GM19240 (cell line): ENCODE data around the gene STOM.

ENCODE experiments used
- DNase-seq: peaks from one replicate; pipeline ENCODE4 v3.0.0; 2011; ENCODE audit warnings: low spot score; ENCODE audit not compliant: insufficient read length

Gene STOM

DNA sequence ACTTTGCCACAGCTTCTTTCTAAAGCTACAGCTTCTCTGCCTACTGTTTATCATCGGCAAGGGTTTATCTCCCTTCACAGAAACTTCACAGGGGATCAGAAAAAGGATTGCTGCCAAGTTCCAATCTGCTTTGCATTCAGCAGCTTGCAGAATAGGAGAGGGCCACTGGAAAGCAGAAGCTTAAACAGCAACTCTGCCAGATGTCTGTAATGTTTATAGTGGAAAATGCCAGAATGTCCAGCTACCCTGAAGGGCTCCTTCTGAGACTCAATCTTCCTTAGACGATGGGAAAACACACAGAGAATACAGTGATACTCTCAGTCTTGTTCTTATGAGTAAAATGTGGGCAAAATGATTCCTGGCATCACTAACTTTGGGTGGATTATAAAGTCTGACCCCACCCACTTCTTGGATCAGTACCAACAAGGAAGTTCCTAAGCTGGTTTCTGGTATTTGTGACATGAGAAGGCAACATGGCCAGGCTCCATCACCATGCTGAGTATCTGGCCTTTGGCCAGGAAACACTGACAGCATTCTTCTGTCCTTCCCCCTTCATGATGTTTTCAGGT, 19.0 kb downstream of the STOM start:
- DNase-seq, result no peak

DNA sequence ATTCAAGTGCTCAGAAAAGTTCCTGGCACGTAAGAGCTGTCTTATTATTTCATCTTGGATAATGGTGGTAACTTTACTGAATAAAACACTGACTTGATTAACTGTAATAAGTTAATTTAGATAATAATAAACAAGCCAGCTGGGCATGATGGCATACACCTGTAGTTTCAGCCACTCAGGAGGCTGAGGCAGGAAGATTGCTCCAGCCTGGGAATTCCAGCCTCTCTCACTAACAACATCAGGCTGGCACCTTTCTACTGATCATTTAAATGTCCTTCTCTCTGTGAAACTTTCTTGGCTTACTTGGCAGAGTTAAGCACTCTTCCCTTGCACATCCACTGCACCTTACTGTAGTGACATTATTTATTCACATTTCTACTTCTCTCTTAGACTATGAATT, 20.0 kb downstream of the STOM start:
- DNase-seq, result no peak

DNA sequence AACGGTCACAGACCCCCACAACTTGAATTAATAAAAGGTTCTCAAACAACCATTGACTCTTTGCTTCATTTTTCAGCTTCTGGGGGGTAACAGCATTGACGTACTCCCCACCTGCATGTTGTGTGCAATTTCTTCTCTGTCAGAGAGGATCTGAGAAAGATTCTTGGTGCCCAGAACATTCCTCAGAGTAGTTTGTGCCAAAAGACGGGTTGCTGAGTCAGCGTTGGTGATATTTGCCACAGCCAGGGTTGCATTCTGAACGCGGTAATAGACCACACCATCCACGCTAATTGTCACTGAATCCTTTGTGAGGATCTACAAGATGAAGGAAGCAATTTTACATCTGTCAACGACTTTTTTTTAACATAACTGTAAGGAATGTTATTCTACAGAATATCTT, 21.0 kb downstream of the STOM start:
- DNase-seq, result no peak

DNA sequence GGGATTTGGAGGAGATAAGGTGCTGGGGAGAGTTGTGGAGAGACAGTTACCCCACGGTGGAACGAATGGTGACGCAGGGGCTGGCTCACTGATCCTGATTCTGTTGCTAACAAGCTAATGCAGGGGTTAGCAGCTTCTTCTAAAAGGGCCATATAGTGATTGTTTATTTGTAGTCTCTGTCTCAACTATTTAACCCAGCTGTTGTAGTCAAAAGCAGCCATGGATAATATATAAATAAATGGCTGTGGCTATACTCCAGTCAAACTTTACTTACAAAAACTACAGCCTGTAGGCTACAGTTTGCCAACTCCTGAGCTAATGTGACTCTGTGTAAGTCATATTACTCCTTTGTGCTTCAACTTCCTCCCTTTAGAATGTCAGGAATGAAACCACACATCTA, 21.8 kb downstream of the STOM start:
- no peak for DNase-seq

DNA sequence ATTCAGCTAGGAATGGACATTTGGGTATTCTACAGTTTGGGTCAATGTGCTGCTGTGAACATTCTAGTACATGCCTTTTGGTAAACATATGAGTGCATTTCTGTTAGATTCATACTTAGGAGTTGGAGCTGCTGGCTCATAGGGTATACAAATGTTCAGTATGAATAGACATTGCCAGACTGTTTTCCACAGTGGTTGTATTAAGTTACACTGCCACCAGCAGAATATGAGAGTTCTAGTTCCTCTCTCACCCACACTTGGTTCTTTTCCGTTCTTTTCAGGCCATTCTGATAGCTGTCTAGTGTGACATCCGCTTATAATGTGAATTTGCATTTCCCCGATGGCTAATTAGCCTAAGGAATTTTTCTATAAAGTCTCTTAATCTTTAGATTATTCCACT, 25.0 kb downstream of the STOM start:
- DNase-seq, result no peak

DNA sequence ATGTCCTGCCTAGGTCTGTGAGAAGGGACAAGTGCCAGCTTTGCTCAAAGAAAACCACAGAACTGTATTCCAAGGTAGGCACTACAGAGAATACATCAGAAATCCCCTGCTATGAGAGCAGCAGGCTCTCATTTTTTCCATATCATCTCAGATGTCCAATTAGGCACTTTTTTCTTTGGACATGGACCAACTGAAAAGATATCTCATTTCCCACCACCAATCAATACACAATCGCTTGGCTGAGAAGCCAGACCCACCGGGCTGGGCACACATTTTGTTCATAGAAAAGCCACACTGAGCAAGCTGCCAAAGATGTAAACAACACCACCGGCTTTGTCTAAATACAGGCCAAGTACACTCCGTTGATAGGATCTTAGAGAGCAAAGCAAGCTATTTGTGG, 25.9 kb downstream of the STOM start:
- DNase-seq, result no peak

DNA sequence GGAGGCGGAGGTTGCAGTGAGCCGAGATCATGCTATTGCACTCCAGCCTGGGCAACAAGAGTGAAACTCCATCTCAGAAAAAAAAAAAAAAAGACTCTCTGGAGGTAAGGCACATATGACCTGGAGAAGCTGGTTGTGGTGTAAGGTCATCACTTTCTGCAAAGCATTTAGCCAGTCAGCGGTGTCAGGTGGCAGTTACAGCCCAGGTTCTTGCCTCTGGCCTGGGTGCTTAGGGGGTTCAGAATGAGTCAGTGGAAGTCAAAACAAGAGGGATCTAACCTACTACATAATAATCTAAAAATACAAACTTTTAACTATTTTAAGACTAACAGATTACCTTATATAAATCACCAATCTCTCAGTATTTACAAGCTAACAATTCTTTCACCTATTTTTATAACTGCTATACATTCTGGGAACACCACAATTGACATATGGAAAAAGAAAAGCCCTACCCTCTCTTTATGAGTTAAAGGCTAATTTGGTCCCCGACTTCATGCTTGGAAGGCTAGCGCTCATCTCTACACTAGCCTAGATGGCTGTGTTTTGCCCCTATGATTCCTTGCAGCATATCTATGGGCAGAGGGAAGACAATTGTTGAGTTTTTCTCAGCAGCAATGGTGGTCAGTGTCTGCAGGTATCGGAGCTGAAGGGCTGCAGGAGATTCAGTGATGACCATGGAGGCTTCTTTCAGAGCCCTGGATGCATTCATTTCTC, 29.2 kb downstream of the STOM start:
- peak; percentile 51 for DNase-seq

DNA sequence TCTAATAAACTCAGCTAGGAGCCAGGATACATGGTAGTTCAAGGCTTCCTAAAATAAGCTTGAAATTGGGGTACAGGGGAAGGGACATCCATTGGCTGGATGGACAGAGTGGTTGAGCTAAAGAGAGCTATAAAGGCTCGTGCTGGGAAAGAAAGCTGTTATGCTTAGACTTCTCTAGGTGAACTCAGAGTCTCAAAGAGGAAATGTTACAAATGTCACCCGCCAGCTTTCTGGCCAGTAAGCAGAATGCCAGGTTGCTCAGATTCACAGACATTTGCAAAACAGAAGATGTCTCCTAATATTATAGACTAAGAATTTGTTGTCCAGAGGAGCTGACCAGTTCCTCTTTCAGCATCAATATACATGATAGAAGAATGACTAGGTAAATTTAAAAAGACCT, 30.6 kb downstream of the STOM start:
- DNase-seq, result no peak

DNA sequence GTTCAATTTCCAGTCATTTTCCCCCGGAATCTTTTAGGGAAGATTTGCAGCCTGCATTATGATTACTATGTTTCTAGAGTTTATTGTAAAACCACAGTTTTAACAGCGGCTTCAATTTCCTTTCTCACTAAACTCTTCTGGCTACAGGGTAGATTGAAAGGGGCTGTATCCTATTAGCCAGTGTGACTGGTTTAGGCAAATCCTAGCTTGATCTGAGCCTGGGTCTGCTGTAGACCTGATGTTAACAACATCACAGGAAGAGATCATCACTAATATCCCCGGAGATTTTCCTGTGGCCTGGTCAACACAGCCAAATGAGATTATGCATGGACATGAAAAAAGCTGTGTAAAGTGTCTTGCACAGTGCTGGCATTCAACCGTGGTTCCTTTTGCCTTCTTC, 33.4 kb downstream of the STOM start:
- DNase-seq, result no peak

DNA sequence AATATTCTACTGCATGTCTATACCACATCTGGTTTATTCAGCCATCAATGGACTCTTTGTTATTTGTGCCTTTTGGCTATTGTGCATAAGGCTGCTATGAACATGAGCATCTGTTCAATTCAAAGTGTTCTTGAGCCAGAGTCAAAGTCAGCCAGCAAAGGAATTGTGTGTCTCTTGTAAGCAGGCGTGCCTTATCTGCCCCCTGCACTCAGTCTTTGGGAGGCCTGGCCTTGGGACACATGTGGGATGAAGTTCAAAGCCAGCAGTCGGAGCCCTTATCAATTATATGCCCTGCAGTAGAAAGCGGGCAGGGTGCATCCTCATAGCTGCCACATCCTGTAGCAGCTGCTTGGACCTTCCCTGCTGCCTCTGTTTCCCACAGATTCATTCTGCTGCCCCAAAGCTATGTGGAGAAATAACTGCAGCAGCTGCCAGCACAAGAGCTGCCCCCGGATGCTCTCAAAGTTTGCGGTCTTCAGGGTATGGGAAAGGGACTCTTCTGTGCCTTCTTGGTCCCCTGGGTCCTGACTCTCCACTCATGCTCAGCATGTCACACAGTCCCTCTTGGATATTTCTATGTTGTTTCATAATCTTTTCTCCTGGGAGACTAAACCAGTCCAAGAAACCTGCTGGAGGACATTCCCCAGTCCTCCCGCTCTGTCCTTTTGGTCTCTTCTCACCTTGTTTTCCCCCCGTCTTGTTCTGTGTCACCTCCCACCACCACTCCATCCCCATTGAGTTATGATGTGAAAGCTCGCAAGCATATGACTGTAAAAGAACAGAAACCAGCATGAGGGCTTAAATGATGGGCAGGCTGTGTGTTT, 35.9 kb downstream of the STOM start:
- no peak for DNase-seq

DNA sequence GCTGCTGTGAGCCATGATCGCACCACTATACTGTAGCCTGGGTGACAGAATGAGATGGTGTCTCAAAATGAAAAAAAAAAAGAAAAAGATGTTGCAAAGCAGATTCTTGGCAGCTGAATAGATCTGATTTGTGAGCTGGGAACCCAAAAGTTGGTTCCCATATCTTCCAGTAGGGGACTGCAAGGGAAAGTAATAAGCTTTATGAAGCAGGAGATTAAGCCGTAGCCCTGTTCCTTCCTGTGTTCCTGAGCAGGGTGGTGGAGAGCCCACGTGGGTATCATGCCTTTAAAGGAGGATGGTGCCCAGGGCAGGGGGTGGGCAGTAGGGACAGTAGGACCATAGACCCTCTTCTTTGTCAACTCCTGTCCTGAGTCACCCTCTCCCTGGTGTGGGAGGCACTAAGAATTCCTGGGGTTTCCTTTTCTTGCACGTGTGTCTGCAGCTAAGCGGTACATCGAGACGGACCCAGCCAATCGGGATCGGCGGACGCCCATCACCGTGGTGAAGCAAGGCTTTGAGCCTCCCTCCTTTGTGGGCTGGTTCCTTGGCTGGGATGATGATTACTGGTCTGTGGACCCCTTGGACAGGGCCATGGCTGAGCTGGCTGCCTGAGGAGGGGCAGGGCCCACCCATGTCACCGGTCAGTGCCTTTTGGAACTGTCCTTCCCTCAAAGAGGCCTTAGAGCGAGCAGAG, 37.9 kb downstream of the STOM start:
- DNase-seq, result no peak

DNA sequence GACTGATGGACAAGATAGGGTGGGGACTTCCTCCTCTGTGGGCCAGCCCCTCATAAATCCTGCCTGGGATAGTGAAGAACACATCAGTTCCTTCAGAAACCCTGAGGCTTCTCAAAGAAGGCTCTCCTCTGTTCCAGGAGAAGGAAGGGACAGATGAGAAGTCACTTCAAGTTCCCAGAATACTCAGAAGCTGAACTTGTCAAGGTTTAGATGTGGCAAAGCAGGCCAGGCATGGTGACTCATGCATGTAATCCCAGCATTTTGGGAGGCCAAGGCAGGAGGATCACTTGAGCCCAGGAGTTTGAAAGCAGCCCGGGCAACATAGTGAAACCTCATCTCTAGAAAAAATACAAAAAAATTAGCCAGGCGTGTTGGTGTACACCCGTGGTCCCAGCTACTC, 38.5 kb downstream of the STOM start:
- DNase-seq, result no peak

DNA sequence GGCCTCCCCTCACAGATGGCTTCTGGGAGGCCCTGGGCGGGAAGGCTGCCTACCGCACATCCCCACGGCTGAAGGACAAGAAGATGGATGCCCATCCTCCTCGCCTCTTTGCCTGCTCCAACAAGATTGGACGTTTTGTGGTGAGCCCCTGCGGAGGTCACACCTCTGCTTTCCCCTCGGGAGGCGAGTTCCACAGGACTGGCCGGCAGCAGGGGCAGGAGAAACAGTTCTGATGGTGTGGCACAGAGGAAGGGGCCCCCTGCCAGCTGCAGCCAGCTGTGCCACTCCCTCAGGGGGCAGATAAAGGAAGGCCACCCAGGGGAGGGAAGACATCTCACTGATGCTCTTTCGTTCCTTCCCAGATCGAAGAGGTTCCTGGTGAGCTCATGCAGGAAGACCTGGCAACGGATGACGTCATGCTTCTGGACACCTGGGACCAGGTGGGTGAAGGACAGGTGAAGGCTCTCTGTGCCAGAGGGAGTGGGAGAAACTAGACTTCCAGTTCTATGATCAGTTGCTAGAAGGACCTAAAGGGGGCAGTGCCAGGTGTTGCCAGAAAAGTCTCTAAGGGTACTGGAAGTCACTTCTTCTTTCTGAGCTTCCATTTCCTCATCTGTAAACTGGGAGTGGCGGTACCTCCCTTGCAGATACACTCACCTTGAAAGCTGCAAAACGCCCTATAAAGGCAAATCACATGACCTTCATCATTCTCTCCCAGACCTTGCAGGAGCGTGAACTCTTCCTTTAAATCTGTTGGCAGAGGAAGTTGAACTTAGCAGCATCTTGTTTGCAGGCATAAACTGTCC, 41.0 kb downstream of the STOM start:
- no peak for DNase-seq

DNA sequence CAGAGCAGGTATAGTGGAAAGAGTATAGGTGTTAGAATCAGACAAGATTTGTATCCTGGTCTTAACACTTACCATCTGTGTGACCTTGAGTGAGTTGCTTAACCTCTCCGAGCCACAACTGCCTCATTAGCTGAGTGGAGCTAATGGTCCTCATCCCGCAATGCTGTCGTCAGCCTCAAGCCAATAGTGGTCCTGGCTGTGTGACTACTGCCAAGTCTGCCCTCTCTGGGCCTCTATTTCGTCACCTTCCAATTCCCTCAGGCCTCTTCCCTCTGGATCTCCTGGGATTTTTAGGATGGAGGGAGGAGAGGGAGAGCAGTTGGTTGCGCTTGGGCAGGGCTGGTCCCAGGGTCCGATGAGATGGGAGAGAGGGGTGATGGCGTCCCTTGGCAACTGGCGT, 41.6 kb downstream of the STOM start:
- no peak for DNase-seq

DNA sequence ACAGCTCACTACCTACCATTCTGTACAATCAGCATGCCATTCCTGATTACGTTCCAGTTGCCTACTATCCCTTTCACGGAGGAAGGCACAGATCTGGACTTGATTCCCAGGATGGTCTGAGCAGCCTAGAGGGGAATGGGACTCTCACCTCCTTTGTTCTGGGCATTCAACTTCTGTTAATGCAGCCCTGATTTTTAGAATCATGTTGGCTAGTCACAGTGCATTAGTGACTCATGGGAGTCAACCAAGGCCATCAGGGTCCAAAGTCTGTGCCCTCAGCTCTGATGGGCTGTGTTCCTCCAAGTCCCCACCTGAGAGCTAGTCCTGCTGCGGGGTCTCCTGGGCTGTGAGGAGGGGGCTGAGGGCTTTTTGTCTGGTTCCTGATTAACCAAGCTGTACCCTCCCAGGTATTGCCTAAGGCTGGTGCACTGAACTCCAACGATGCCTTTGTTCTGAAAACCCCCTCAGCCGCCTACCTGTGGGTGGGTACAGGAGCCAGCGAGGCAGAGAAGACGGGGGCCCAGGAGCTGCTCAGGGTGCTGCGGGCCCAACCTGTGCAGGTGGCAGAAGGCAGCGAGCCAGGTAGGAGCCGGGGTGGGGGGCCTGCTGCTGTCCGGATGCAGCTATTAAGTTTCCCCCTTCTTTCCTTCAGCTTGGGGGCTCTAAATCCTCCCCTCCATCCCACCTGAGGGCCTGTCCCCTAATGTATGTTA, 43.0 kb downstream of the STOM start:
- no peak for DNase-seq

DNA sequence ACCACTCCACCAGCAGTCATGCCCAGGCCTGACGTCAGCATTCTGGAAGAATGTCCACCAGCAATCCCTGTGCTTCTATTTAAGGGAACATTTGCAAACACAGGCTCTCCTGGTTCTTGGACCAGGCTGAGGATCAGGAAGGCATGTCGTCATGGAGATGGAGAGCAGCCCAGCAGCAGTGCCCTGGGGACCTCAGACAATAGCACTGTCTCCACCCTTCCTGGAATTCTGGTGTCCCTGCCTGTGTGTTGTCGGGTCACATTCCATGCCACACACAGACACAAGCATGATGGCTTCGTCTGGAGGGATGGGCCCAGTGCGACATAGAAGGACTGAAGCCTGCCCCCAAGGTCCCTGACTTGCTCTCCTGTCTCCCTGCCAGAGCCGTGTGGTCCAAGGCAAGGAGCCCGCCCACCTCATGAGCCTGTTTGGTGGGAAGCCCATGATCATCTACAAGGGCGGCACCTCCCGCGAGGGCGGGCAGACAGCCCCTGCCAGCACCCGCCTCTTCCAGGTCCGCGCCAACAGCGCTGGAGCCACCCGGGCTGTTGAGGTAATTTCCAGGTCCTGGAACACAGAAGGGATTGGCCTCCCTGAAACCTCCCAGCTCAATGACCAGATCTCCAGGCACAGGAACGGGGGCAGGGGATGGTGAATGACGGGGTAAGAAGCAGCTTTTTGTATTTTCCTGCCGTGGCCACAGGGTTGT, 43.8 kb downstream of the STOM start:
- no peak for DNase-seq

DNA sequence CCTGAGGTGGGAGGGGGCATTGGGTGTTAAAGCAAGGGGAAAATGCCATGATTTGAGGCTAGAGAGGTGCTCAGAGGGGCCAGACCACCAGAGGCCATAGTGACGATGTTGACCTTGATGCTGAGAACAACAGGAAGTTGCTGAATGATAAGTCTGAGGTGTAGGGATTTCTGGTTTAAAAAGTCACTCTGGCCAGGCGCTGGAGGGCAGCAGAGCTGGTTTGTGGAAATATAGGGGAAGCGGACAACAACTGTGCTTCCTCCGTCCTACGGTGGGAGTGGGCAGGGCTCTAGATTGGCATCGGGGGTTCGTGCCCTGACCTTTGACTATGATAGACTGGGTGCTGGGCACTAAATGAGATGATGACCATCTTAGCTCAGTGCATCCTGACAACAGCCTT, 44.7 kb downstream of the STOM start:
- DNase-seq, result no peak

DNA sequence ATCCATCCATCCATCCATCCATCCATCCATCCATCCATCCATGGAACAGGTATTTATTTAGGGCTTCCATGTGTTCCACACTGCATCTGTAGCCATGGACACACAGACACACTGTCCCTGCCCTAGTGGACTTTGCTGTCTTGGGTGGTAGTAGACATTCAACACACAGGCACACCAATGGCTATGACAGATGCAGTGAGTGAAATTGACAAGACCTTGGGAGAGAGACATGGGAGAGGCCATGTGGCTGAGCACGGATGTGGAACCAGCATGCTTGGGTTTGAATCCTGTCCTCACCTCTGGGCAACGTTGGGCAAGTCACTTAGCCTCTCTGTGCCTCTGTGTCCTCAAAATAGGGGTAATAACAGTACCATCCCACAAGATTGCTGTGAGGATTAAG, 45.3 kb downstream of the STOM start:
- no peak for DNase-seq

DNA sequence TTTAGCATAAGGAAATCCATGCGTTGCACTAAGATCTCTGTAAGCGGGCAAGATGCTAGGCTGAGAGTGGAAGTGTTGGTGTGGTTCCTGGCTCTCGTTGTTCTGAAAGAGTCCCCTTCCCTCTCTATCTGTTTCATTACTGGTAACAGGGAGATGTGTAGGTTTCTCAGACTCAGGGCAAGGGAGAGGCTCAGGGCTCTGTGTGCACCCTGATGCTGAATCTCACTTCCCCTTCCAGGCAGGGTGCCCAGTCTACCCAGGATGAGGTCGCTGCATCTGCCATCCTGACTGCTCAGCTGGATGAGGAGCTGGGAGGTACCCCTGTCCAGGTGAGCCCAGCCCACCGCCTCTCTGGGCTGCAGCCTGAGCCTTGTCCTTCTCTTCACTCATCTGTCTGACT, 45.7 kb downstream of the STOM start:
- DNase-seq, result no peak
